Stimulated activated CD4-positive, alpha-beta T cell treated with anti-CD3 and anti-CD28 coated beads, TNF-alpha, amount 100 ng/mL, for 1 hour (primary cell): ENCODE data around the gene IGSF6.
"Not testable (repeated sequence)": the region's sequence is repeated elsewhere in the genome, so short reads cannot be mapped to it uniquely, and the experiment has no call there.

Source experiments
- DNase-seq, 3 donors: peaks; one replicate each; pipeline ENCODE4 v3.0.0-alpha.2; 2020; ENCODE audit warnings: low read depth in 3 of 3, low spot score in 1 of 3

Gene IGSF6

DNA sequence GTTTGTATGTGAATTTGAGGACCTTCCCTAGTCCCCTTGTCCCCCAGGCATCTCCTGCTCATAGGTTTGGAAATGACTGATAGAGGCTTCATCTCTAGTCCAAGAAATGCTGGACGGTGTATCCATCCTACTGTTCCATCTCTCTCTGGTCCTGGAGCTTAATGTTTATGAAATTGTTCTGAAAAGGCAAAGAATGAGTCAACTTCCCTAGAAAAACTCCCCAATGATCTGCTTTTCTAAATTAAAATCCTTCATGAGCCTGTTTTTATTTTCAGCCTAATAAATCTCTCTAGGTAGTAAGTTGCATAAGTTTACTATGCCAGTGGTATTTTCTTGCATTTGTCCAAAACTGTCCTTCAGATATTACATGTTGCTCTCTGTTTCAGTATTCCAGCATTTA is 2.1 kb upstream of the IGSF6 start:
- no peak for DNase-seq

DNA sequence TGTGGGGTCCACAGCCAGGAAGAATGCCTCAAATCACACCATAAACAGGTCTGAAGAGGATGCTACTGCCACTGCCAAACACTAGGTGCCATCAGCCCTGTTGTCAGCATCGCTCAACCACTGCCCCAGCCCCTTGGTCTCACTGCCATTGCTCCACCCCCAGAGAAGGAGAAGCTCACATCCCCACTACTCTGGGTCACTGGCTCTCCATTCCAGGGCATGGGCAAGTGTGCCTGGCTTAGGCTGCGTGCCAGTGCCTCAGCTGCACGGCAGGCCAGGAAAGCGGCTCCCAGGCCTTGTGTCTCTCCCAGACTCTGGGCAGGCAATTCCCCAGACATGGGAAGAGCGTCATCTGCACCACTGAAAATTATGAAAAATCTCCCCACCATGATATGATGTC is 1.2 kb upstream of the IGSF6 start:
- DNase-seq = no peak

DNA sequence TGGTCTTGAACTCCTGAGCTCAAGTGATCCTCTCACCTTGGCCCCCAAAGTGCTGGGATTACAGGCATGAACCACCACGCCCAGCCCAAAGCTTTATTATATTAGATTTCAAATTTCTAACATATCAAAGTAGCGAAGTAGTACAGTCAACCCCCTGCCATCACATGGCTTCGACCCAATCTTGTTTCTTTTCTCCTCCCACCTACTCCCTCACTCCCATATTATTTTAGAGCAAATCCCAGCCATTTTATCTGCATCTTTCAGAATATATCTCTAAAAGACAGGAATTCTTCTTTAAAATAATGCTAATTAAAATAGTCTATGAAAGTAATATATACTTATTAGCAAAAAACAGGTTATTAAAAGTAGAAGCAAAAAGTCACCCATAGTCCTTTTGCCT is 893 bp downstream of the IGSF6 start:
- DNase-seq = no peak

DNA sequence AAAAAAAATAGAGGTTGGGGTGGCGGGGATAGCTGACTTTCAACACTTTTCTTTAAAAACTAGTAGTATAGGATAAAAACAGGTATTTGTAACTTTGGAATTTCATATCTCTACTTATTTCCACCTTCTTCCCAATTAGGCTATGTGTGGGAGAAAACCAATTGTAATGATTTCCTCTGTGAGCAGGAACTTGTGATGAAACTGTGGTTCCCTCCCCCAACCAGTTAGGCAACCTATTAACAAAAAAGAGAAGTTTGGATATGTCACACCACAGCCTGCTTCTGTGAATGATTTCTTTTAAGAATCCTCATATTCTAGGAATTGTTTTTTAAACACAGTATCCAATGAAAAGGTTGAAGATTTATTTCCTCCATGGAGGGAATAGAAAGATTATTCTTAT is 1.9 kb downstream of the IGSF6 start:
- DNase-seq = no peak

DNA sequence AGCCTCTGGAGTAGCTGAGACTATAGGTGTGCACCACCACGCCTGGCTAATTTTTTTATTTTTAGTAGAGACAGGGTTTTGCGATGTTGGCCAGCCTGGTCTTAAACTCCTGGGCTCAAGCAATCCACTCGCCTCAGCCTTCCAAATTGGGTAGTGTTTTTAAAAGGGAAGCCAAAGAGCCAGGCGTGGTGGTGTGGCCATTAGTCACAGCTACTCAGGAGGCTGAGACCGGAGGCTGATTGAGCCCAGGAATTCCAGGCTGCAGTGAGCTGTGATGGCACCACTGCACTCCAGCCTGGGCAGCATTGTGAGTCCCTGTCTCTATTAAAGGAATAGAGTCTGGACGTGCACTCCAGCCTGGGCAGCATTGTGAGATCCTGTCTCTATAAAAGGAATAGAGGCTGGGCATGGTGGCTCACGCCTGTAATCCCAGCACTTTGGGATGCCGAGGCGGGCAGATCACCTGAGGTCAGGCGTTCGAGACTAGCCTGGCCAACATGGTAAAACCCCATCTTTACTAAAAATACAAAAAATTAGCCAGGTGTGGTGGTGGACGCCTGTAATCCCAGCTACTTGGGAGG is 2.5 kb downstream of the IGSF6 start:
- DNase-seq = not testable (repeated sequence)

DNA sequence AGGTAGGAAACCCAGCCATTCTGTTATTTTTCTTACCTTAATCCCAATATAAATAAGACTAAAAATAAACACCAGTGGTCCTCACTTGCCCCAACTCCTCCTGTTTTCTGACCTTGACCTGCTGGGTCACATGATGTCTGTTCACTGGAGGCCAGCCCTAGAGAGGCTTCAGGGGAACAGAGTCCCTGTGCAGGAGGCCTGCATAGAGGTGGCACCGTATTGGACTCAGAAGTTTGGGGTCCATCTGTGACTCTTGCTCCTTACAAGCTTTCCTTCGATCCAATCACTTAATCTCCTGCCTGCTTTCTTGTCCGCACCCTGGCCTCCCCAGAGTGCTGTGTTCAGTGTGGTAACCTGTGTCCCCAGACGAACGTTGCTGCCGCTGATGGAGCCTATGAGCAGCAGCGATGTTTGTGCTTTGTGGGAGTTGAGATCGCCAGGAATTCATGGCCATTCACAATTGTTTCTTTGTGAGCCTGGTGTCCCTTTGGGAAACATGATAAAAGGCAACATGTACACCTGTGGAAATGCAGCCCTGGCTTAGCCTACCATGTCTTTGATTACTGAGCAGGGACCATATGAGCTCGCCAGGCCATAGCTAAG is 4.7 kb downstream of the IGSF6 start:
- no peak for DNase-seq

DNA sequence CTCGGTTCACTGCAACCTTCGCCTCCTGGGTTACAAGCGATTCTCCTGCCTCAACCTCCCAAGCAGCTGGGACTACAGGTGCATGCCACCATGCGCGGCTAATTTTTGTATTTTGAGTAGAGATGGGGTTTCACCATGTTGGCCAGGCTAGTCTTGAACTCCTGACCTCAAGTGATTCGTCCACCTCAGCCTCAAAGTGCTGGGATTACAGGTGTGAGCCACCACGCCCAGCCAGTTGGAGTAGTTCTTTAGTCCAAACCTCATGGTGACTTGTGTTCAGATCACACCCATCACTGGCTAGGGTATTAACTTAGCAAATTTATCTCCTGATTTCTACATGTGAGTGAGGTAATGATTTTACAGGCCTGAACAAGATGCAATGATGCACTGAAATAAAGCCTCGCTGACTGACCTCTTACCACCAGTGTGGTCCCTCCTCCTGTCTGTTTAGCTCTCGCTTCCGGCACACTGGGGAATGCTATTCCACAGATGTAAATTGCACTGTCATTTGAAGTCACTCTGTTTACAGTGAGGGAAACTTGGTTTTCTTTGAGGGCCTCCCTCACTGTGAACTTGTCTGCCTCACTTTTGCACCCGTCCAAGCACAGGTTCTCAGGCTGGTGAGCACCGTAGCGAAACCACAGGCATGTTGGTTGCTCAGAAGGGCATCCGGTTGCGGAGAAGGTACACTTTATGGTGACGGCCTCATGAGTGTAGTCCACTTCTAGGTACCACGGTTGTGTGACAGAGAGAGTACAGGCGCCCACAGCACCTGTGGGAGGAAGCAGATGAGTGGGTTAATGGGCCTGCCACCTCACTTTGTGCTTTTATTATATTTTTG is 5.5 kb downstream of the IGSF6 start:
- DNase-seq = peak; percentile 30 to 36 (median 30)

DNA sequence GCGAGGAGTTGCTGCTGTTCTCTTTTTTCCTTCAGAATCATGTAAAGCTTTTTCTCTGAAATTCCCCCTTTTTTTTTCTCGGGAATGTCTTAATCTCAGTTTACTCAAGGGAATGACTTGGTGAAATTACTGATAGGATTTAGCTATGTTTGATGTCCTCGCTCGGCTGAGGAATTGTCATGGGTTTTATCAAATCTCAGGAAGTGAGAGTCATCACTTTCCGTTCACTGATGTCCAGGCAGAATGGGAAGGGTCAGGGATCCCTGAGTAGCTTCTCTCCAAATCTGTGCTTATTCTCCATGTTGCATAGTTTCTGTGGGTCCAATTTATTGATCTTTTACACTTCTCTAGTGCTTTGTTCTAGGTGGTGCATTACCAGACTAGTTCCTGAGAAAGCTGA is 6.3 kb downstream of the IGSF6 start:
- DNase-seq = no peak

DNA sequence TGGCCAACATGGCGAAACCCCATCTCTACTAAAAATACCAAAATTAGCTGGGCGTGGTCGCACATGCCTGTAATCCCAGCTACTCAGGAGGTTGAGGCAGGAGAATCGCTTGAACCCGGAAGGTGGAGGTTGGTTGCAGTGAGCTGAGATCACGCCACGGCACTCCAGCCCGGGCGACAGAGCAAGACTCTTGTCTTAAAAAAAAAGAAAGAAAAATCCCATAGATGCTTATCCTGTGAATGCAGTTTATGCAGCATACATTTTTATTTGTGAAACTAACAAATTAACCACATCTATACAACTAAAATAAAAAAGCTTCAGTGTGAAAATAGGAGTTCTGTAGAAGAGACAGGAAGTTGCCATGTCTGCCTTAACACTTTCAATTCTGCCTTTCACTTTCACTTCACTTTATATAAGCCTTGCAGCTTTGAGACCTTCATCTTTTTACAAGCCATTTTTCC is 7.1 kb downstream of the IGSF6 start:
- no peak for DNase-seq

DNA sequence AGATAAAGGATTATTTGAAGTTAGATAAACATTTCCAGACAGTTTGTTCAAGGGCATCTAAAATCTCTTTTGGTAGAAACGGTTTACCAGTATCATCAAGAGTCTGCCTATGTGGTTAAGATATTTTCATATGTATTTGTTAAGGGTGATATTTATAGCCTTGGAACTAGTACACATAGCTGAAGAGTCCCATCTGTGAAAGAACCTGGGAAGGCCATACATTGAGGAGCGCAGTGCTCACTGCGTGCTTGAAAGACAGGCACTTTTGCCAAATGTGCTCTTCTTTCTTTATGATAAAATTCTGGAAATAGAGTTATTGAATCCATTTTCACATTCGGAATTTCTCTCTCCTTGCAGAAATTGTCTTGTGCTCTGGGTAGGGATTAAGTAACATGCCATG is 7.7 kb downstream of the IGSF6 start:
- no peak for DNase-seq

DNA sequence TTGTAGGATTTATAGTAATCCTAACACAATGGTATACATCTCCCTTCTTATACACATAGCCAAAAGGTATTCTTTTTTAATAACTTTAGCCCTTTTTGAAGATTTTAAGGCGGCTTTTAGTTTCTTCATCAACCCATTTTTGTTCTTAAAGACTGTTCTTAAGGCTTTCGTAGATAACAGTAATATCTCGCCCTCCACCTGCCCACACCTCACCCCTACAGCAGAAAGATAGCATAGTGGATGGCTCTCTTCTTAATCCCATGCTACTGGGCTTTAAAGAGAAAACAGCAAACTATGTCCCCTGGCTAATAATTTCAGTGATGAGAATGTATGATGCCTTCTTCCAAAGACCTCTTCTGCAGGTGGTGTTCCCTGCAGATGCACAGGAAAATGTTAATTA is 8.6 kb downstream of the IGSF6 start:
- no peak for DNase-seq

DNA sequence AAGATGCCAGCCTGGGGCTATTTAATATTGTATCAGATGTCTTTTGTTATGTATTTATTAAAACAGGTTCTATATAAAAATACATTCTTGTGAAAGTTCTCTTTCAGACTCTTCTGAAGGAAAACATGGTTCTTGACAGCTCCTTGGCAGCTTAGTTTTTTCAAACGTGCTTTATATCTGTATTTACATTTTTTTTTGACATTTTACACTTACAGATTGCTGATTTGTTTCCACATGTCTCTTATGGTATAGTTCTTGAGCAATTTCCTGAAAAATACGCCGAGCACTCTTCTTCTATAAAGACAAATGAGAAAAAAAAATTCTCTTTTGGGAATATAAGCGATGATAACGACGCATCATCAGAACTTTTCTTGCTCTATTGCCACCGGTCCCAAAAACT is 9.5 kb downstream of the IGSF6 start:
- no peak for DNase-seq

DNA sequence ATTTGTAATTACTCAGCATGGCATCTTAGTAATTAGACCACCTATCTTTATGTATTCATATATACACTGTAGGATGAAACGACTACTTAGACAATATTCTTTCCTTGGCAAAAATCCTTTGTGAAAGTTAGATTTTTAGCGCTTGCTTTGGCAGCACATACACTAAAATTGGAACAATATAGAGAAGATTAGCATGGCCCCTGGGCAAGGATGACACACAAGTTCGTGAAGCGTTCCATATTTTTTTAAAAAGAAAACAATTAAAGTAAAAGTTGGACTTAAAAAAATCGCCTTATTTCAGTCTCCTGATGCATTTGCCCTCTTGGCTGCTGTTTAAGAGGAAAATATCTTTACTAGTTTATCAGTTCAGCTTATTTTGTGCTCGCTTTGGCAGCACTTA is 10.5 kb downstream of the IGSF6 start:
- no peak for DNase-seq

DNA sequence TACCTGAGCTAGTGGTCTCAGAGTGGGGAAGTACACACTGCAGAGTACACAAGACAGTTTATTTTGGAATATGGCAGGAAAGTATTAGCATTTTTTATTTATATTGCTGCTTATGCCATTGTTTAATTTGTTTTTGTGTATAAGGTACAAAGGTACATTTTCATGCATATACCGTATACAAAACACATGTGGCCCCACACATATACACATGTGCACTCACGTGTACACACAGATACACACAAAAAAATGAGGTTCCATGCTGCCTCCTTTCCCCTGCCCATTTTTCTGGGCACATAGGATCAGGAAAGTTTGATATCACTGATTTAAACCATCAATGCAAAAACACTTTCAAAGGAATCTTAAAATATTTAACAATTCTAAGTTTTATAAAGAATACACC is 12.9 kb downstream of the IGSF6 start:
- DNase-seq = no peak

DNA sequence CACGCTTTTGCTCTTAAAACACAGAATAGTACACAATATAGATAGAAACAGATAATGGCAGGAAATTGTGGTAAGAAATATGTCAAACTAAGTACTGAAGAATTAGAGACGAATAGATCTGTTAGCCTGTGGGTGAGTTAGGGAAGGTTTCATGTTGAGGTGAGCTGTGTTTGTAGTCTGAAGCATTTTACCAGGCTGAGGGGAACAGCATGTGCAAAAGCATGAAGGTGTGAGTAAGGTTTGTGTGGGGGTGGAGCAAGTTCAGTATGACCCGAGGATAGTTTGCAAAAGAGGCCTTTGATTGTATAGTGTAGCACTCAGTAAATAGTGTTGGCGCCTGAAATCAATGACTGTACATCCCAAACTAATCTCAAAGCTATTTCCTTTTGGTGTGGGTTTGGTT is 13.8 kb downstream of the IGSF6 start:
- no peak for DNase-seq

DNA sequence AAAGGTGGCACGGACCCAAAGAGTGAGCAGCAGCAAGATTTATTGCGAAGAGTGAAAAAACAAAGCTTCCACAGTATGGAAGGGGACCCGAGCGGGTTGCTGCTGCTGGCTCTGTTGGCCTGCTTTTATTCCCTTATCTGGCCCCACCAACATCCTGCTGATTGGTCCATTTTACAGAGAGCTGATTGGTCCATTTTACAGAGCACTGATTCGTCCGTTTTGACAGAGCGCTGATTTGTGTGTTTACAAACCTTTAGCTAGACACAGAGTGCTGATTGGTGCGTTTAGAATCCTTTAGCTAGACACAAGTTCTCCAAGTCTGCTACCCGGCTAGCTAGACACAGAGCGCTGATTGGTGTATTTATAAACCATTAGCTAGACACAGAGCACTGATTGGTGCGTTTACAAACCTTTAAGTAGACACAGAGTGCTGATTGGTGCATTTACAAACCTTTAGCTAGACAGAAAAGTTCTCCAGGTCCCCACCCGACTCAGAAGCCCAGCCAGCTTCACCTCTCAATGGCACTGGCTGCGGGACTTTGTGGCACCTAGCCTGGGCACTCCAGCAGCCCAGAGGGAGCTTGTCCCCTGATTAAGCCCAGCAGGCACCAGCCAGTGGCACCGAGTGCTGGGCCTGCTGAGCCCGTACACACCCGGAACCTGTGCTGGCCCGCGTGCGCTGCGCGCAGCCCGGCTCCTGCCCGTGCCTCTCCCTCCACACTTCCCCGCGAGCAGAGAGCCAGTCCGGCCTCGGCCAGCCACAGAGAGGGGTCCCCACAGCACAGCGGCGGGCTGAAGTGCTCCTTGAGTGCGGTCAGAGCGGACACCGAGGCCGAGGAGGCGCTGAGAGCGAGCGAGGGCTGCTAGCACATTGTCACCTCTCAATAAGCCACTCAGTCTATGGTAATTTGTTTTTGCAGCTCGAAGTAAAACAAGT is 15.1 kb downstream of the IGSF6 start:
- DNase-seq = no peak

DNA sequence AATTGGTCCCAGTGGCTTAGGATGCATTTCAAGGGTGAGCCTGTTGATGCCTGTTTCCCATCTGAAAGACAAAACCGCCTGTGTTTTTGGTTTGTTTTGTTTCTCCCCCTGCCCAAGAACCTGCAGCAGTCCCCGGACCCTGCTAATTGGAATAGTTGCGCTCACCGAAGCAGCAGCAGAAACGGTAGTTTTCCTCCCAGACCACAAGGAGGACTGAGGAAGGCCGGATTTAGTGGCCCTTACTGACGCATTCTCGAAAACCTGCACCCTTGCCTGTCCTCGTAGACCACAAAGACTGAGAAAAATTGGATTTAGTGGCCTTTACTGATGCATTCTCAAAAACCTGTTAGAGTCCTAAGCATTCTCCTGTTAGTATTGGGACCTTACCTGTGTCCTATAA is 16.7 kb downstream of the IGSF6 start:
- DNase-seq = not testable (repeated sequence)

DNA sequence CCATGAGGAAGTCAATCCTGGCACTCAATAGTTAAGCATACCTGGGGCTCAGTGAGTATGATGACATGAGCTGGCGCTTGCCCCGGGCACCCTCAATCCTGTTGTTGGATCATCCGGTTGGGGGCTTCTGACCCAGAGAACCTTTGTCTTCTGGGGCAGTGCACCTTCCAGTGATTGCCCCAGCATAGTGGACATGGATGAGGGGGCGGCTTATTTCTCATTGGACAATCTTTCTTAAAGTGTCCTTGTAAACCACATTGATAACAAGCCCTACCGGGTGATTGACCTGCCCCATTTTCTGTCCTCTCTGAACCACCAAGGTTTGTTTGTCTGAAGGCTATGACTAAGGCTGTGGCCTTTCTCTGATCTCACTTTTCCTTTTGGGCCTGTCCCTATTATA is 18.2 kb downstream of the IGSF6 start:
- DNase-seq = no peak

DNA sequence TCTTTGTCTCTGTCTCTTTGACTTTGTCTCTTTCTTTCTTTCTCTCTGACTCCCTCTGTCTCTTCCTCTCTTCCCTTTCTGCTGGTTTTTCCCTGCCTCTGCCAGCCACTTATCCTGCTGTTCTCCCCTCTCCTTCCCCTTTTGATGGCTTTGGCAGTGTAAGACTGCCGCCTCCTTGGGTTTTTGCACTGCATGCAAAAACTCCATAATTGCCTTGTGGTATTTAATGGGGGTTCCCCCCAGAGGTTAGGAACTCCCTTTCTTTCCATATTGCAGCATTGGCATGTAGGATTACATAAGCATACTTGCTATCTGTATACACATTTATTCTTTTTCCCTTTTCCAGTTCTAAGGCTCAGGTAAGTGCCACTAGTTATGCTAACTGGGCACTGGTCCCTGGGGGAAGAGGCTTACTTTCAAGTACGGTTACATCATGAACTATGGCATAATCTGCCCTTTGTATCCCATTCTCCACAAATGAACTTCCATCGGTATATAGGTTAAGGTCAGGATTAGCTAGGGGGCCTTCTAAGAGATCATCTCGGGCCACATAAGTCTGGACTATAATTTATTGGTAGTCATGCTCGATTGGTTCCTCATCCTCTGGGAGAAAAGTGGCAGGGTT is 20.3 kb downstream of the IGSF6 start:
- not testable (repeated sequence) for DNase-seq

DNA sequence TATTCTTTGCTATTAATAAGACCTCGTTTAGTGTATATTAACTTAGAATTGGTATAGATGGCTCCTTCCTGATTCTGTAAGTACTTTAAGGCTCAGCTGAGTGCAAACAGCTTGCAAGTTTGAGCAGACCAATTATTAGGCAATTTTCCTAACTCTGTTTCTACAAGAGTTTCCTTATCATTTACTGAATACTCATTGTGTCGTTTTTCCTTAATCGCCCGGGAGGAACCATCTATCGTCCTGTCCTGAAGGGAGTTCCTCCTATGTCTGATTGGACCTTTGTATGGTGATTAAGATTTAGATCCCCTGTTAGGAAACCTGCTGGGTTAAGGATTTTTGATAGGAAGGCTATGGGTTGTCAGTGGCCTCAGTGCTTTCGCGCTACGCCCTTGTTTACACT is 21.0 kb downstream of the IGSF6 start:
- DNase-seq = not testable (repeated sequence)

DNA sequence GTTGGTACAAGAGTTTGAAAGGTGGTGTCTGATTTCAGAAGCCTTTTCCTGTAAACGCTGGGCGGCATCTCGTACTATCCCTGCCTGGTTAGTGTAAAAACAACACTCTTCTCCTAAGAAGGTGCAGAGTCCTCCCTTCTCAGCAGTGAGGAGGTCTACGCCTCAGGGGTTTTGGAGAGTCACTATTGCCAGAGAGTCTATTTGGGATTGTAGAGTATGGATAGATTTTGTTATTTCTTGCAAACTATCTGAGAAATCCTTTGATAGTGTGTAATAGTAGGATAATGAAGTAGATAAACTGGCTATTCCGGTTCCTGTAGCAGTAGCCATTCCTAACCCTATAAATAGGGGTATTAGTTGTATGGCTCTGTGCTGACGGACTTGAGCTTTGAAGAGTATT is 21.5 kb downstream of the IGSF6 start:
- DNase-seq = not testable (repeated sequence)
